ENCODE results near the gene LTBP2. TPM values are rescaled to one million over a fixed set of nuclear protein-coding genes. Genes with fewer than 3 reads are reported as not detected.
A peak's percentile ranks its signal among the peaks of the same experiment; 100 is the strongest.

LTBP2 gene
- total RNA-seq, 1 donor from 2014 or later = 93.0 TPM

DNA sequence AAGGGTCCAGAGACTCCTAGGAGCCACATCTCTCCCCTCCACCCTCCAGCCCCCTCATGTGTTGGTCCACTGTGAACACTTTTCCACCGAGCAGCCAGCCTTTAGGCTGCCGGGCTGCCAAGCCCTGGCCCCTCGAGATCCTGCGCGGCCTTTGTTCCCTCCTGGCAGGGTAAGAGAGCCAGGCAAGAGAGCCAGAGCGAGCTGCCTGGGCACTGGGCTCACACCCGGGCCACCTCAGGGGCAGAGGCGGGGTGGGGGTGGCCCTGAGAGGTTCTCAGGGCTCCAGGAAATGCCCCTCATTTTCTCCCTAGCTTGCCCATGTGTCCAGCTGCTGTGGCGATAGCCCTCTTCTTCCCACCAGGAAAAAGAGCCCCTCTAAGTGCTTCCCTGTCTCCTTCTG lies 44.8 kb downstream of the LTBP2 start:
- ATAC-seq (peak; percentile 2), DNase-seq (ENCODE audit: low spot score) (no peak)
- intact Hi-C loops (cut with DNase I) = no loop called here

DNA sequence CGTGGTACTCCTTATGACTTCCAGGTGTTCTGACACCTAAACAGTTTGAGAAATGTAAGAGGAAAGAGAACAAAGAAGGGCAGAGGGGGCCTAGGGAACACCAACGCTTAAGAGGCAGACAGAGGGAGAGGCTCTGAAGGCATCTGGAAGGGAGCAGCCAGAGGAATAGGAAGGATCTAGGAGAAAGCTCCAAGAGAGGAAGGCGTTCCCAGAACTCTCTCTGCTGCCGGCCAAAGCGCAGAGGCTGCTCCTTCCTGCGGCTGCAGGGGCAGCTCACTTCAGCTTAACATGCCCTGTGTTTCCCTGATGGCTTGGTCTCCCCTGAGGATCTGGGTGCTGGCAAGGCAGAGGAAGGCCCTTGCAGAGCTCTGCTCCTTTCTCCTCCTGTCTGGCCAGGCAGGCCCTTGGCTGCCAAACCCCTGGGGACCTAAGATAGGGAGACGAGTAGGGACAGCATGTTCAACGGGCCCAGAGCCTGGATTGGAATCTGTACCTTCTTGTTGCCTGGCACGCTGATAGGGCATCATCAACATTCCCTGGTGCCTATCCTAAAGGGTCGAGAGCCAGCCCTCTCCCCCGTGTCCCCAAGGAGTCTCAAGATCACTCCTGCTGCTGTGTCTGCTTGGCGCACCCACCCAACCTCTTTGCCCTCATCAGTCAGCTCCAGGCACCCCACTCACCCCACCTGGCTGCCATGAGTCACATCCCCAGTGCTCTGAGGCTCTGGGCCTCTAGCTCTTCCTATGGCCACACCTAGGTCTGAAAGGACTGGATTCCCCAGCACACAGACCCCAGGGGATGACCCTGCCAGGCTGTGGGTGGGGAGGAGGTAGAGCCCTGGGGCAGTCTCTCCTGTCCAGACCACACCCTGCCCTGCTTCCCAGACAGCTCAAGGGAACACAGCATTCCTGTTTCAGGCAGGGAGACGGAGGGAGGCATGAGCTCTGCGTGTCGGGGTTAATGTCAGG lies 45.6 kb downstream of the LTBP2 start:
- intact Hi-C loops (cut with DNase I) = no loop called here
- no peak for DNase-seq (ENCODE audit: low spot score)
- ATAC-seq = peak; percentile 55

DNA sequence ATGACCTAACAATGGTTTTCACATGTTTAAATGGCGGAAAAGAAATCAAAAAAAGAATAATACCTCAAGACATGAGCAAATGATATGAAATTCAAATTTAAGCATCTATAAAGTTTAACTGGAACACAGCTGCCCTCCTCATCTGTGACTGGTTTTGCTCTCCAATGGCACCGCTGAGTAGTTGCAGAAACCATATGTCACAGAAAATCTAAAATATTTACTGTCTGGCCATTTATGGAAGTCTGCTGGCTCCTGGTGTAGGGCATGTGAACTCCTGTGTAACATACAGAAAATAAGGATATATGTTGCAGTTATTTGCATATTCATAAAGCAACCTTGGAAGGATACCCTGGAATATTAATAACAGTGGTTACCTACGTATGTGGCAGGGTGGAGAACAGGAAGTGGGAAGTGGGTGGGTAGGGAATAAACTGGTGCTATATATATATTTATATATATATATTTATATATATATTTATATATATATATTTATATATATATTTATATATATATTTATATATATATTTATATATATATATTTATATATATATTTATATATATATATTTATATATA lies 48.4 kb downstream of the LTBP2 start:
- intact Hi-C loops (cut with DNase I) = no loop called here
- no peak for DNase-seq (ENCODE audit: low spot score)
- no peak for ATAC-seq

DNA sequence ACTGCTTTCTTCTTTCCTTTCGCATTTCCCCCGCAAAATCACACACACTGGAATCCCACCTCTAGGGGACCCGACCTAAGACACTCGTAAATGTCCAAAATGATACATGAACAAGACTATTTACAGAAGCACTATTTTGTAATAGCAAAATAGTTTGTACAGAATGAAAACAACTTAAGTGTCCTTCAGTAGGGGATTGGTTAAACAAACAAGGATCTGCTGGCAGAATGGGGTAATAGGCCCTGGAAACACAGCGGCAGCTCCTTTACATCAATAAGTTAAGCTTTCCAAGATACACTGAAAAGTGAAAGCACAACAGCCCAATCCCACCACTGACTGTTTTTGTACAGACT lies 48.8 kb downstream of the LTBP2 start:
- DNase-seq (ENCODE audit: low spot score) = no peak
- intact Hi-C loops (cut with DNase I) = no loop called here
- no peak for ATAC-seq

DNA sequence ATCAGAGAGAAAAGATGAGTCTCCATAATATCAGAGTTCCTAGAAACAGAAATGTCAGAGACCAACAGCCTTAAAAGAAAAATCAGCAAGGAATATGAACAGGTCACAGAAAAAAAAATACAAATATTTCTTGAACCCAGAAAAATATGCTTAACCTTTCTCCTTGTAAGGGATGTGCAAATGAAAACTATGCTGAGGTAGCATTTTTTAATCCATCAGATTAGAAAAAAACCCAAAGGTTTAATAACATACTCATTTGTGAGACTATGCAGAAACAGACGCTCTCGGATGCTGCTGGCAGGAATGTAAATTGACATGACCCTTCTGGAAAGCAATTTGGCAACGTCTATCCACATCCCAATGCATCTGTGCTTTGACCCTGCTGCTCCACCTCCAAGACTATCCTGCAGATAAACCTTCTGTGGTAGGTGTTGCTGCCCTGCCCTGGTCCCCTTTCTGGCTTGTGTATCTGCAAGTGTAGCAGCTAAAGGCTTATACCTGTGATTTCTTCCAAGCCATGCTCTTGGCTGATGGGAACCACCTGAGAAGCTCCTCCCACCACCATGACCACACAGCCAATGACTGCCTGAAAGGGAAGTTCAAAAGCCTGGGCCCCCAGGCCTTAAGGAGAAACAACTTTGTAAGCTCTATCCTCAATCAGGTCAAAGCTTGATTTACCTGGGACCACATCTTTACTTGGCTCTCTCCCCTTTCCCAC lies 49.4 kb downstream of the LTBP2 start:
- intact Hi-C loops (cut with DNase I) = no loop called here
- DNase-seq (ENCODE audit: low spot score) (no peak), ATAC-seq (no peak)

DNA sequence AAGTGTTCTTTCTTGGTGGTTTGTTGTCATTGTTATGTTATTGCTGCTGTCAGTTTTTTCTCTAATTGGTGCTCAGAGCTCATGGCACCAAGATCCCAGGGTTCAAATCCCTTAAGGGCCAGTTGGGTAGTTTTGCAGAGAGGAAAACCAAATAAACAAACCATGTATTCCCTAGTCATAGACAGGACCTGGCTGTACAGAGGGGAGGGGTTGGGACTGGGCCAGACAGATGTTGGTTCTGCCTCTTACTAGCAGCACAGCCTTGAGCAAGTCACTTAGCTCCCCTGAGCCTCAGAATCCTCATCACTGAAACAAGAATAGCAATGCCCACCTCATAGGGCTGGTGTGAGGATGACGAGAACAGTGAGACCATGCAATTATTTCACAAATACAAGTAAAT lies 53.4 kb downstream of the LTBP2 start:
- DNase-seq (ENCODE audit: low spot score) (no peak), ATAC-seq (peak; percentile 57)
- intact Hi-C loops (cut with DNase I) = no loop called here

DNA sequence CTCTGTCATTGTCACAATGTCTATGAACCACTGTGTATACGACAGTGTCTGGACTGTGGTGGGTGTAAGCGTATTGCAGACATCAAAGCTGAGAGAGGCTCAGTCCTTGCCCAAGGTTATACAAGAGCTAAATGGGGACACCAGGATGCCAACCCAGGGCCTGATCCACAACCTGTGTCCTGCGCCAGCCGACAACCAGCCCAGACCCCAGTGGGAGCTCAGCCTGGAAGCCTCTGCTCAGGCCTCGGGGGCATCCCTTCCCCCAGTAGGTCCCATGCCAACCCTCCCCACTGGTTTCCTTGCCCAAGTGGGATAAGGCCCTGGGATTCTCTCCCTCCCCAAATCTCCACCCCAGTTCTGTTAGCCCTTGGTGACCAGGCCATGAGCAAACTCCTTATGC lies 54.3 kb downstream of the LTBP2 start:
- peak; percentile 20 for ATAC-seq
- no peak for DNase-seq (ENCODE audit: low spot score)
- intact Hi-C loops (cut with DNase I) = no loop called here

DNA sequence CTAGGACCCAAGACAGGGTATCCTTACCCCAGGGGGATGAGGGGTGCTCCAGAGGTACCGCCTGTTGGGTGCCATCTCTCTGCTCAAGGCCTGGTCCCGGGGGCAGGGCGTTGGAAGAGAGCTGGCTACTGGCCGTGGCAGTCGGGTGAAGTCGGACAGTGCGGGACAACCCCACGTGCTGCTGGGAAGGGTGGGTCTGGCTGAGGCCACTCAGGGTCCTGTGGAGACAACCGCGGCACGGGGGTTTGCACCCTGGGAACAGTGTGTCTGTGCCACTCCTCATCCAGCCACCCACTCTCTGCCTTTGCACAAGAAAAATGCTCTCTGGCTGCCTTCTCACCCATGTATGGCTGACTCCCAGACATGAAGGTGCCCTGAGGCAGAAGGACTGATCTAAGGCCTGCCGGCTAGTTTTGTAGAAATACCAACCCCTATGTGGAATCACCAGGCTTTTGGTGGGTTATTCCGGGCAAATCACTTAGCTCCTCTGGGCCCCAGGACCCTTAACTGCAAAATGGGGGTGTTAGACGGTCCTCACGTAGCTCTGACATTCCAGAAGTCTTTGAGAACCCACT lies 56.5 kb downstream of the LTBP2 start:
- DNase-seq (ENCODE audit: low spot score) (no peak), ATAC-seq (no peak)
- intact Hi-C loops (cut with DNase I) = no loop called here

DNA sequence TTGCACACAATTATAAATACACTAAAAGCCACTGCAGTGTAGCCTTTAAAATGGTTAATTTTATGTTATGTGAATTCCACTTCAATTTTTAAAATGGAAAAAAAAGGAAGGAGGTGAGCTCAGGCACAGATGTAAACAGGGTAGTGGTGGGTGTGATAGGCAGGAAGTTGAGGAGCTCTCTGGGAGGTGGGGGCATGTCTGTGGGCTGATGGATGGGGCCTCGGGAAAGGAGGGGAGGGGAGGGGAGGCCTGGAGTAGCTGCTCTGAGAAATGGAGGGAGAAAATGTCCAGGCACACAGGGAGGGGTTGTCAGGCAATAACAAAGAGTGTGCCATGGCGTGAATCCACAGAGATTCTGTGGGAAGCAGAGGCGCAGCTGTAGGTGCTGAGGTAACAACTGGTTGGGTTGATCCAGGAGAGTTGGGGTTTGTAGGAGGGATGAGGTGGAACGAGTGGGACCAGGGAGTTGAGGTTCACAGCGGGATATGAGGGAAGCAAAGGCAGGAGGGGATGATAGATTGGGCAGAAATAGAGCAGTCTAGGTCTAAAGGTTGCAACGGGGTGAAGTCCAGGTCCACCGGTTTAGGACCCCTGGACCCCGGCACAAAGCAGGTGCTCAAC lies 57.2 kb downstream of the LTBP2 start:
- ATAC-seq (no peak), DNase-seq (ENCODE audit: low spot score) (no peak)
- intact Hi-C loops (cut with DNase I) = no loop called here

DNA sequence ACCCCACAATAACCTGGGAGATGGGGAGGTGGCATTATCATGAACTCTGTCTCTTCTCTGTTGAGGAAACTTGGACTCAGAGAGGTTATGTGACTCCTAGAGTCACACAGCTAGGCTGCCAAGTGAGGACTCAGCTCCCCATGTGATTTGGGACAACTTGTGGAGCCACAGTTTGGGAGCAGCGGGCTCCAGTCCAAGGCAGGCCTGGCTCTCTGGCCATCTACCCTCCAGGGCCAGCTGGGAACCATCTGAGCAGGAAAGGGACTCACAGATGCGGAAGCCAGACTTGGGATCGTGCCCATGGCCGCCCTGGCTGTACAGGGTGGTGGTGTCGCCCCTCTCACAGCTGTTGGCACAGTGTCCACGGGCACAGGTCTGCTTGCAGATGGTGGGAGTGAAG lies 59.4 kb downstream of the LTBP2 start:
- ATAC-seq = peak; percentile 34
- intact Hi-C loops (cut with DNase I) = no loop called here
- DNase-seq (ENCODE audit: low spot score) = no peak

DNA sequence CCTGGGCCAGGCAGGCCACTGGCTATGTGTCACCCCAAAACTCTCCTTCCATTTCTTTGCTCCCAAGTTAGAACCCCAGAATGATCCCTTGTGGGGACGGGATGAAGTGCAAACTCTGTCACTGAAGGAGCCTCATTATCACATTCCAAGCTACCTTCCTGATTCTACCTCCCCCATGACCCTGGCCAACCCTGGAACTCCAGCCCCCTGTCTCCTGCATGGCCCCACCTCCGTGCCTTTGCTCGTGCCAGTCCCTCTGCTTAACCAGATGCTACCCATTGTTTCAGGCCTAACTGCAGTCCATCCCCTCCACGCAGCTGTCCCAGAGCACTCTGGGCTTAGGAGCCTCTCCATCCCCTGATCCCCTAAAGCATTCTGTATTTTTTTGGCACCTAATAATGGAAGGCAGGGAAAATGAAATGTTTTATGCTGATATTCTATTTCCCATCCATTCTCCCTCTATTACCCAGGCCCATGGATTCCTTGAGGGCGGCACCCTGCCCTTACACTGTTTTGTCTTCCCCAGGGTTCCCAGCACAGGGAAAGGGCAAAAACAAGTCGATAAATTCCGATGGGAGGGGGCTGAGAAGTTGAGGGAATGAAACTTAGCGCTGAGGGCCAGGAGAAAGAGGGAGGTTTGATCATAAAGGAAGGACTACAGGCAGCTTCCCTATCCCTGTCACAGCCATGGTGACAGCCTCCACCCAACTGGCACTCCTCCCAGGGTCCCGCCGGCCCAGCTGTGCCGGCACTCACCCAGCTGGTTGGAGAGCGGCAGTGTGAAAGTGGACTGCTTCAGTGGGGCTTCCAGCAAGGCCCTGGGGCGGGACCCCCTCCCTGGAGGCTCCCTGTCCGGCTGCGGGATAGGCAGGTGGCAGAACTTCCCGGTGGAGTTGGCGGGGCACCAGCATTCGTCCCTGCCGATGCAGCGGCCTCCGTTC lies 60.3 kb downstream of the LTBP2 start:
- intact Hi-C loops (cut with DNase I) = no loop called here
- DNase-seq (ENCODE audit: low spot score) = no peak
- peak; percentile 53 for ATAC-seq

DNA sequence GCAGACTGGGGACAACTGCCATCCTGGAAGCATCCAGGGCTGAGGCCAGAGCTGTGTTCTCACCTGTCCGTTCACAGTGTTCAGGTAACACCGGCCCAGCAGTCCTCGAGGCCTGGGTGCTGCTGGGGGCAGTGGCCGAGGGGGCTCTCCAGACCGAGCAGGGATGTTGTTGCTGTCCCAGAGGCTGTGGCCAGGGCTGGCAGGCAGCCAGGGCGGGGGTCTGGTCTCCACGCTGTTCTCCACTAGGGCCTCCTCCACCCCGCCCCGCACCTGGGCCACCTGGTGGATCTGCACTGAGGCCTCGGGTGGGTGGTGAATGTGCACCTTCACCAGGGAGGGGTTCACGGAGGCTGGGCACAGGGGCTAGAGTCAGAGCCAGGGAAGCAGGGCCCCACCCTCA lies 61.0 kb downstream of the LTBP2 start:
- ATAC-seq = no peak
- DNase-seq (ENCODE audit: low spot score) = no peak
- intact Hi-C loops (cut with DNase I) = no loop called here

DNA sequence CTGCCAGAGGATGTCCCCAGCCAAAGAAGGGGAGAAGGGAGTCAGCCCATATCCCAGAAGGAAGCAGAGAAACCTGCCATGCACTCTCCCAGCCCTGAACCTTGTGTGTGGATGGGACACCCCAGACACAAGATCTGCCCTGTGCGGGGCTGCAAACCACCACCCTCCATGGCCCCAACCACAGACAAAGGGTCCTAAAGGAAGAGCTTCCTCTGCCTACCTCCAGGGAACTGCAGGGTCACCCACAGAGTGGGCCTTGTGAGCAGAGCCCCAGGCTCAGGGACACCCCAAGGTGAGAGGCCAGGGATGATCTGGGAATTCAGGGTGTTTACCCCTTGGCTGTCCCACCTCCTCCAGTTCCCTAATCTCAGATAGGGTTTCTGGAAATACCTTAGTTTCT lies 62.0 kb downstream of the LTBP2 start:
- no peak for DNase-seq (ENCODE audit: low spot score)
- intact Hi-C loops (cut with DNase I) = no loop called here
- no peak for ATAC-seq

DNA sequence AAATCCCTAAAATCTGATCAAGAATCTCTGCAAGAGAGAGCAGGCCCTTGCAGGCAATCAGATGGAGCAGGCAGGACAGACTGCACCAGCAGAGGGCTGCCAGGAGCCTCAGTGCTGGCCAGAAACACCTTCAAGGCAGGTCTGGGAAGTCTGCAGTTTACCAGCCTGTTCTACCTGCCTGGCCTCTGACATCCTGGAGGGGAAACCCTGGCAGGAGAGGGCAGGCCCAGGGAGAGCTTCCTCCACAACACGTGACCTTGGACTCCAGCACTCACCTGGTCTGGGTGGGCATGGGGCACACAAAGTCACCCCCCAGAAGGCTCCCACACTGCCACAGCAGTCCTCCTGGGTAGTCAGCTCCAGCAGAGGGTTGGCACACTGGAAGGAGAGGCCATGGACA lies 62.4 kb downstream of the LTBP2 start:
- DNase-seq (ENCODE audit: low spot score) = no peak
- intact Hi-C loops (cut with DNase I) = no loop called here
- ATAC-seq = no peak

DNA sequence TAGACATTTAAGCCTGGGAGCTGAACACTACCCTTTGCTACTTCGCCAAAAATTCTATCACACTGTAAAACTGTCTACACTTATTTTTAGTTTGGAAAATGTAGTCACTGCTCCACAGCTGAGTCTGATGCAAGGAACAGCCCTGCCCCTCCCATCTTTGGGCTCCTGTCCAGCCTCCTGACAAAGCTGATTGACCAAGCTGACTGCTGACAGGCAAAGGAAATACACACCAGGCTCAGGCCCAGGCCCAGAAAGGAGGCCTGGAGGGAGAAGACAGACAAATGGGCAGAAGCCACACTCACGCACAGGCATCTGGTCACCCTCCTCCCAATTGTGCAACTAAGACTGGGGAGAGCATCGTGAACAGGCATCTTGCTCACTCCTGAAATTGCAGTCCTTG lies 63.2 kb downstream of the LTBP2 start:
- peak; percentile 67 for ATAC-seq
- intact Hi-C loops (cut with DNase I) = no loop called here
- peak; percentile 83 for DNase-seq (ENCODE audit: low spot score)

DNA sequence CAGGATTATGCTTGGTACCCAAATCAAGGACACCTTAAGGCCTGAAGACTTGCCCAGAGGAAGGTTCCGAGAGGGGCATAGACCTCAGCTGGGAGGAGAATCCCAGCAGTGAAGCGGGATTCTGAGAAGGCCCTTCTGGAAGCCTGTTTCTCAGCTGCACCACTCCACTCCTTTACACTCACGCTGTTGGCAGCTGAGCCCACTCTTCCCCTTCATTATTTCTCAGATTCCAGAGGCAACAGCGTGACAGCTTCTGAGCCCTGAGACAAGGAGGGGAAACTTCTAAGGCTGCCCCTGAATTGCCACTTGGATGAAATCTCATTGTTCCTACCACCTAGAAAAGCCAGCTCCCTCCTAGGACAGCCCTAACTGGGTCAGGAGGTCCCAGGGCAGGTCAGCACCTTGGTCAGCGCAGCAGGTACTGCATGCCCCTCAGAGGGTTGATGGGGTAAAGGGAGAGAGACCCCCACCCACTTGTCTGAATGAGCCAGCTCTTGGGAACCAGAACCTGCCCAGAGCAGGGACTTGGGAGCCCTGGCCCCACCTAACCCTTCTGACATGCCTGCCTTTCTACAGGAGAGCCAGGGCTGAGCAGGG lies 64.6 kb downstream of the LTBP2 start:
- no peak for ATAC-seq
- intact Hi-C loops (cut with DNase I) = no loop called here
- DNase-seq (ENCODE audit: low spot score) = no peak

DNA sequence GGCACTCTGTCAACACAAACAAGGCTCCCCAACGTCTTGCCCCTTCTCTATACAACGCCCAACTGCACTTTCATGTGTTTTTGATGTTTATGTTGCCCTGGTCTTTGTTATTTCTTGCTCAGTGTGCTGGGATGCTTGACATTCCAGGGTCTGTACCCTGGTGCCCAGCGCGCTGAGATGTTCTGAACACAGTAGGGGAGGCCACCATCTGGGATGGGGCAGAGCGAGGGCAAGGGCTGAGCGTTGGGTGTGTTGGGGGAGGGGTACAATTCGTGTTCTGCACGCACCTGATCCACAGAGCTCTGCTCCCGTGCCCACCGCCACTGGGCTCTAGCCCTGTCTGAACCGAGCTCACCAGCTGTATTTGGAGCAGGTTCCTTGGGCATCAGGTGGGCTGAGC lies 65.6 kb downstream of the LTBP2 start:
- intact Hi-C loops (cut with DNase I) = no loop called here

DNA sequence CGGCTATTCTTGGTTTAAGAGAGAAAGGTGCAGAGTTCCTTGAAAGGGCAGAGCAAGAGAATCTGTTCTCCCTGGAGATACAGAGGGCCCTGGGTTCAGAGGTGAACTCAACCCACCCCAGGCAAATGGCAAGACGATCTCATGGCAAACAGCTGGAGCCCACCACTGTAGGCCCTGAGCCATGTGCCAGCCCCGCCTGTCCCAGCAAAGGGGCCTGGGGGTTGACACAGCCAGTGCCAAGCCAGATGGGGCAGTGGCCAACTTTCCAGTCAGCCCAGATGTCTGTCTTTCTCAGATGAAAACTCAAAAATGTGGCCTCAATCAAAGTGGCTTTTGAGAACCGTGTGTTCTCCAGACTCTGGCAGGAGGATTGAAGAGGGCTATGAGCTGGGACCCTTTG lies 66.7 kb downstream of the LTBP2 start:
- DNase-seq (ENCODE audit: low spot score) = no peak
- no peak for ATAC-seq
- intact Hi-C loops (cut with DNase I) = no loop called here

More for the DNA sequence above, 65.6 kb downstream of the LTBP2 start:
- DNase-seq (ENCODE audit: low spot score) (no peak), ATAC-seq (no peak)
